Measurements from ENCODE around the gene ARL10.

The ARL10 gene

DNA sequence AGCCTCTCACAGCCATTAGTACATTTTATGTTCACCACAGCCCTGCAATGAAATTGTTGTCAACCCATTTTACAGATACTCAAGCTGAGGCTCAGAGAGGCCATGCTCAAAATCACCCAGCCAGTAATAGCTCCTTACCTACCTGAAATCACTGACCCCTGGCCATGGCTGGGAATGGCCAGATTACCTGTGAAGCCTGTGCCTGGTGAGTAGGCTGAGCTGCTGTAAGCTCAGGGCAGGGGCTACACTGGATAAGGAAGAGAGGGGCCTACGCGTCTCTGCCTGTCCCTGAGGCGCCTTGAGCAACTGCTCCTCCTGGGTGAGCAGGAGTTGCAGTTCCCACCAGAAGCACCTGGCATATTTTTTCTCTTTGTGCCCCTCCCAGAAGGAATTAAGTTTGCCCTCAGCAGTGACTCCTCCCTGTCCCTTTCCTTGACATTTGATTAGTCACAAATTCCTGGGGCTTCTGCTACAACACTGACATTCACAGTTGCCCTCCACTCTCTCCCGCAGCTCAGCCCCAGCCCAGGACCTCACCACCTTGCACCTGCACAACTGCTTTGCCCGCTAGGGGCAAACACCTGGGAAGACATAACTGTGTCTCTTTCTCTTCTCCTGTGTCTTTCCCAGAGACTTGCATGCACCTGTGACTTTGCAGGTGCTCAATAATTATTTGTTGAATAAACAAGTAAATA is 45.3 kb downstream of the ARL10 start:
- DNase-seq (ENCODE audit: low read depth in 2 of 2, low spot score in 1 of 2) = no peak

DNA sequence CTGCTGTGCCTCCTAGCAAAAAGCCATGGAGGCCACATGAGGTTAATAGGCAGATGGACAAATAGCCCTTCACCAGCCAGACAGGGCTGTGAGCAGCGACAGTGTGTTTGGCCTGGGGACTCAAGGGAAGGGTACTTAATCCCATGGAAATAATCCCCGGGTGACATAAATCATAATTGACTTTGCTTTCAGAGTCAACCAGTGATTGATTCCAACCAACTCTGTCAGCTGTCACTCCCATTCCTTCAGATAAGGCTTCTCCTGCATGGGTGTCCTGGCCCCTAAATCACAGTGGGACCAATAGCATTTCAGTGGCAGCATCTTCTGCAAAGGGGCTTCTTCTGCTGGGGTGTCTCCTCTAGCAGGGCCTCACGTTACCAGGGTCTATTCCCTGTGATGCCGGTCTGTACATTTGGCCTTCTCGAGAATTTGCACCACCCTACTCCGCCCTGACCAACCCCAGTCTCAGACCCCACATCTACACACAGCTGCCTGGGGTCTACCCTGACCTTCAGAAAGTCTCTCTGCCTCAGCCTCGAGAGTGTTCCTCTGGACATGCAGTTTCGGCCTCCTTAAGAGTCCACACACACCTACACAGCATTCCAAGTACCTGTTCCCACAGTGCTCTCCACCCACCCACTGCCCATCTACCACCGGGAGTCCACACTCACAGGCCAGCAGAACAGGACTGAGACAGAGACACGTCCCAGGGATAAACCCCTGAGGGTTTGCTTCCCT is 47.4 kb downstream of the ARL10 start:
- no peak for DNase-seq (ENCODE audit: low read depth in 2 of 2, low spot score in 1 of 2)

DNA sequence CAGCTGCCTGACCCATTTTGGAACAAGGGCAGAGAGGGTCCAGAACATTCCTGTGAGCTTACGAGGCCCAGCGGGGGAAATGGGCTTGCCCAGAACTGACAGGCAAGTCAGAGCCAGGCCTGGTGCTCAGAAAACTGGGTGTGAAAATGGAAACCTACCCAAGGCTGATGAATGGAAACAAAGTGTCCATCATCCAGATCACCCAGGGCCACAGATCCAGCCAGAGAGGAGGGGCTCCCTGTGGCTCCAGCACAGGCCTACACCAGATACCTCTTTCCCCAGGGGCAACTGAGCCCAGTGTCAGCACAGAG is 47.9 kb downstream of the ARL10 start:
- no peak for DNase-seq (ENCODE audit: low read depth in 2 of 2, low spot score in 1 of 2)

DNA sequence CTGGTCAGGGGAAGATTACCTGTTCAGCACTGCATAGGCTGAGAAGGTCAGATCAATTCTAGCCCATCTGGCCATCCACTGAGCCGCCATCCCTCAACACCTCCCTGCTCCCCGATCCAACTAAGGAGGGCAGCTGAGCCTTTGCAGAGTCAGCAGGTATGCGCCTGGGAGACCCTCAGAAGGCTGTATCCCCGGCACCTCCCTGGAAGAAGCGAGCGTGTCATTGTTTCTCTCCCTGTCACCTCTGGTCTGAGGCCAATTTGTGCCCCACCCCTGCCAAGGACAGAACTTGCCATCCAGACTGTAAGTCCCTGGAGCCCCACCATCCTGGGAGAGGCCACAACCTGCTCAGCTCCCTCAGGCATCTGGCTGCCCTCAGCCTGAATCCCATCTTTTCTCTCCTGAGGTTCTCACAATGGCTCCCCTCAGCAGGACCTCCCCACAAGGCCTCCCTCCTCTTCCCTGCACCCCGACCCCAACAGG is 48.5 kb downstream of the ARL10 start:
- no peak for DNase-seq (ENCODE audit: low read depth in 2 of 2, low spot score in 1 of 2)

DNA sequence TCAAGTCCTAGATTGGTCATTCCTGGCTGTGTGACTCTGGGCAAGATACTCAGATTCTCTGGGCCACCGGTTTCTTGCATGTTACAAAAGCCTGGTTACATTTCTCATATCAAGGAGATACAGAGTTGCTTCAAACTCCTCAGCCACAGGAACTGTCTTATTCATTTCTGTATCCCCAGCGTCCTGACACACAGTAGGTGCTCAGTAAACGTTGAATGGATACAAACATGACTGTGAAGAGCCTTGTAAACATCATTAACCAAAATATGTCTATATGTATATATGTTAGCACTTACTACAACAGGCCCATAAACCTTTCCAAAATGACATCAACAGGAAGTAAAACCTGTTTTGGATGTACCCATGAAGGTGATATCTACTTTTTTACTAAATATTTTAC is 49.4 kb downstream of the ARL10 start:
- DNase-seq (ENCODE audit: low read depth in 2 of 2, low spot score in 1 of 2) = no peak

DNA sequence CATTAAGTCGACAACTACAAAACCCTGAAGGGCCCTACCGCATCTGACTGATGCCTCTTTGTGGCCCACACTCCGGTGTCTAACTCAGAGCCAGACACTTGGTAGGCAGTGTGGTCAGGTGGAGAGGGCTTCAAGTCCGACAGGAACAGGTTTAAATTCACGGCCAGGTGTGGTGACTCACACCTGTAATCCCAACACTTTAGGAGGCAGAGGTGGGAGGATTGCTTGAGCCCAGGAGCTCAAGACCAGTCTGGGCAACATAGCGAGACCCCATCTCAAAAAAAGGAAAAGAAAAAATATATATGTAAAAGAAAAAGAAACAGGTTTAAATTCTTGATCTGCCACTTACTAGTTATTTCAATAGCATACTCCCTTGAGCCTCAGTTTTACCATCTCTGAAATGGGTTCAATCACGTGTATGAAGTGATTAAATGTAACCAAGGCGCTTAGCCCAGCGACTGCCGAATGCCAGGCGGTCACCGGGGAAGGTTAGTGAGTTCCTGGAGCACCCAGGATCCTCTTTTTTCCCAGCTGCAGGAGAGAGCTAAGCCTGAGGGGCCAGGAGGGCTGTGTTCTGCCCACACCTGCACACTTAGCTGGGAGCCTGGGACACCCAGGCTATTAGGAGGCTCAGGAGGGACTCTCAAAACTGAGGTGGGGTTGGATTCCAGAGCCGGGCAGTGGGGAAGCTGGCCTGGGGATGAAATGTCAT is 50.1 kb downstream of the ARL10 start:
- DNase-seq (ENCODE audit: low read depth in 2 of 2, low spot score in 1 of 2) = no peak

DNA sequence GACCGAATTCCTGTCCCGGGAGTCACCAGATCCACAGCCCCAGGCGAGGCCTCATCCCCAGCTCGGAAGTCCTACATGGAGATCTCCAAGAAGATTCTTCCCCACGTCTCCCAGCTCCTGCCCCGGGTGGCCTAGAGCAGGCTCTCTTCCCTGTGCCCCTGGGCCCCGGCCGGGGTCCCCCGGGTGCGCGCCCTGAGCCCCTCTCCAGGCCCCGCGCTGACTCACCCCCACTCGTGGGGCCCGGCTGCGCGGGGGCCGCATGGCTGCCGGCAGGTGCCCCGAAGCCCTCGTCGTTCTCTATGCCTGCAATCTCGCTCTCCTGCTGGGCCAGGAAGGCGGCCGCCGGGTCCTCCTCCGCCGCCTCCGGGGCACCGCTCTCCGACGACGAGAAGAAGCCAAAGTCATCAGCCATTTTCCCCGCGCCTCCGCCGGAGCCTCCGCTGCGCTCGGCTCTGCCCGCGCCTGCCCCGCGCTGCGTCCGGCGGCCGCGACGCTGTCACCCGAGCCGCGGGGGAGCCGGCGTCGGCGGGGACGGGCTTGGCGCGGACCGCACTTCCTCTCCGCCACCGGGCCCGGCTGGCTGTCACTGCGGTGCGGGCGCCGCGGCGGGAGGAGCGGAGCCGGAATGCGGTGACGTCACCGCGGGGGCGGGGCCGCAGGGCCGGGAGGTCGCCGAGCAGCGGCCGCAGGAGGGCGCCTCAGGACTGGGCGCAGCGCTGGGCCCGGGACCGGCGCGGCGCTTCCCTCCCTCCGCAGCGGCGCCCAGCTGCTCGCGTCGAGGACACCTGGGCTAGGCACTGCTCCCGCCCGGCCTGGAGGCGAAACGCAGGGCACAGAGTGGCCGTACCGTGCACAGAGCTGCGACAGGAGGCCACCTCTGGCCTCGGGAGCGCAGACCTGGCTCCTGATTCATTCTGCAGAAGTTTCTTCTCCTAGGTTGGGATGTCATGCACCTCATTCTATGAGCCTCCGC is 51.0 kb downstream of the ARL10 start, which contains the start of gene CLTB:
CLTB (minus strand) TSS at position 588 of the 973 bp plus-strand sequence; CDS start at position 412, 176 bp downstream.
- peak; percentile 70 to 77 for DNase-seq (ENCODE audit: low read depth in 2 of 2, low spot score in 1 of 2)

DNA sequence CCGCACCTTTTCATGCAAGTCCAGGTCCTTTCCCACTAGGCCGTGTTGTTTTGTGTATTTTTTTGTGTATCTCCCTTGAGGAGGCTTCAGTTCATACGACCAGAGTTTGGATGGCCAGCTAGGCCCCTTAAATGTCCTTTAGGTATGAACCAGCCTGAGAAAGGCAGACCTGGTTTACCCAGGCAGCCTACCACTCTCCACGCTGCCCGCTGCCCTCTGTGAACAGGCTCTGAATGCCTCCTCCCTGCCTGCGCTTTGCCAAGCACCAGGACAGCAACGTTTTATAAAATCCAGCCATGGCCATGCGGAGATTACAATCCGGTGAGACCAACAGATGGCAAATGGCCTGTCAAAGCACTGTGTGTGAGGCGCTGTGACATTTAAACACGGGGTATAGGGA is 51.7 kb downstream of the ARL10 start:
- DNase-seq (ENCODE audit: low read depth in 2 of 2, low spot score in 1 of 2) = no peak

DNA sequence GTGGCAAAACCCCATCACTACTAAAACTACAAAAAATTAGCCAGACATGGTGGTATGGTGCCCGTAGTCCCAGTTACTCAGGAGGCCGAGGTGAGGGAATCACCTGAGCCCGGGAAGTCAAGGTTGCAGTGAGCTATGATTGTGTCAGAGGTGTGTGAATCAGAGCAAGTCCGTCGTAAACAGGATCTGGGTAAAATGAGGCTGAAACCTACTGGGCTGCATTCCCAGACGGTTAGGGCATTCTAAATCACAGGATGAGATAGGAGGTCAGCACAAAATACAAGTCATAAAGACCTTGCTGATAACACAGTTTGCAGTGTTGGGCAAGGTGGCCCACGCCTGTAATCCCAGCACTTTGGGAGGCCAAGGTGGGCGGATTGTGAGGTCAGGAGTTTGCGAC is 53.0 kb downstream of the ARL10 start:
- DNase-seq (ENCODE audit: low read depth in 2 of 2, low spot score in 1 of 2) = no peak

DNA sequence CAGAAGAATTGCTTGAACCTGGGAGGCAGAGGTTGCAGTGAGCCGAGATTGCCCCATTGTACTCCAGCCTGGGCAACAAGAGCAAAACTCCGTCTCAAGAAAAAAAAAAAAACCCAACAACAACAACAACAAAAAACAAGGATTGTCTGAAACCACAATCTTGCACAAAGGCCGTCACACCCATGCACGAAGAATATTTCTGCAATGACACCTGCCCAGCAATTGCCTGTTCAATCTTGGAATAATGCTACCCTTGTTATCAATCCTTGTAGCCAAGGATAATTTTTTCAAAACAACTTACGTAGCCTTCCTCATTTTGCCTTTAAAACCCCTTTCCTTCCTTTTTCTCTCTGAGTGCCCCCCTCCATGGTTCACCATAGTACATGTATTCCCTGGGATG is 54.8 kb downstream of the ARL10 start:
- no peak for DNase-seq (ENCODE audit: low read depth in 2 of 2, low spot score in 1 of 2)

DNA sequence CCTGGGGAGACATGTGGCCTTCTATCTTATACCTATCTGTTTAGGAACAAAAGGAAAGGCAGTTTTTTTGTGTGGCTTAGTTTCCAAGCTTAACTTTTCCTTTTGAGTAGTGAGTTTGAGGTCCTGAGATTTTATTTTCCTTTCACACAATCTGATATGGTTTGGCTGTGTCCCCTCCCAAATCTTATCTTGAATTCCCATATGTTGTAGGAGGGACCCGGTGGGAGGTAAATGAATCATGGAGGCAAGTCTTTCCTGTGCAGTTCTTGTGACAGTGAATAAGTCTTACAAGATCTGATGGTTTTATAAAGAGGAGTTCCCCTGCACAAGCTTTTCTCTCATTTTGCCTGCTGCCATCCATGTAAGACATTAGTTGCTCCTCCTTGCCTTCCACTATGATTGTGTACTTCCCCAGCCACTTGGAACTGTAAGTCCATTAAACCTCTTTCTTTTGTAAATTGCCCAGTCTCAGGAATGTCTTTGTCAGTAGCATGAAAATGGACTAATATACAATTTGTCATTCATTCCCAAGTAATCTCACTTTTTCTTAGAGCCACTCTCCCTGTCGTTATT is 55.8 kb downstream of the ARL10 start:
- DNase-seq (ENCODE audit: low read depth in 2 of 2, low spot score in 1 of 2) = no peak

DNA sequence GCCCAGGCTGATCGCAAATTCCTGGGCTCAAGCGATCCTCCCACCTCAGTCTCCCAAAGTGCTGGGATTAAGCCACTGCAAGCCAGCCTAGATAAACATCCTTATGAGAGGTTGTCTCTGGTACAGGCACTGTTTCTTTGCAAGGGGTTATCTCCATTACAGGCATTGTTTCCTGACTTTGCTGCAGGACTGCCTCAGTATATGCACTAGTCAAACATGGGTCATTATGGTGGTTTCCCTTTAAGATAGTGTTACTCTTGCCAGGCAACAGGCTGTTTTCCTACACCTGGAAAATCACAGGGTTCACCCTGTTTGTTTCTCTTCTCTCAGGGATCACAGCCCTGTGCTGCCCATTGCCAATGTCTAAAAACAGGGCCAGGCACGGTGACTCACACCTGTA is 58.9 kb downstream of the ARL10 start:
- DNase-seq (ENCODE audit: low read depth in 2 of 2, low spot score in 1 of 2) = no peak

DNA sequence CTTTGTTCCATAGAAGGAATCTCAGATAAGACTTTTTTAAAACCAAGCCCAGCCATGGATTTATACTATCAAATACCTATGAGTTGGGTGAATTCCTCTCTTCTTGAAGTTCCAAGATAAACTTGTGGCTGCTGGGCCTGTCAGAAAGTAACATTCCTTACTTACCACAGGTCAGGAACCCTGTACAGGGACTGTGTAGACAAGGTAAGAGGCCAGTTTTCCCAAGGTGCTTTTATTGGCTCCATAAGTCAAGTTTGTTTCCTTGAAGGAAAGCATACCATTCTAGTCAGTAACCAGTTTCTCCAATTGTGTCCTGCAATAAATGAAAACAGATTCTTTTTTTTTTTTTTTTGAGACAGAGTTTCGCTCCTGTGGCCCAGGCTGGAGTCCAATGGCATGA is 59.9 kb downstream of the ARL10 start:
- no peak for DNase-seq (ENCODE audit: low read depth in 2 of 2, low spot score in 1 of 2)

DNA sequence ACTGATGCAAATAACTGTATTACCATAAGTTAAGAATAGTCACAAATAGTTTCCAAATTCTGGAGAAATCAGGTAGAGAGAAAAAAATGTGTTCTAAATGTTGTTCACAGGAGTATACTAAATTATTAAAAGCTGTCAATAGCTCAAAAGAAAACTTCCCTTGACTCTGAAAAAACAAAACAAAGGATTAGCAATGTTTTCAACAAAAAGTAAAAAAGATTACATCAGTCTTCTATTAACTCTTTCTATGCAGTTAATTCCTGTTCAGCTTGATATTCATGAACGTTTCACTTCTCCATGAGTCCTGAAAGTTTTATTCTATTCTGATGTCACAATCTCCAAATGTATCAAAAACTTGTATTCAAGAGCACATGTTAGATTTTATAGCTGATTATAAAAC is 60.5 kb downstream of the ARL10 start:
- DNase-seq (ENCODE audit: low read depth in 2 of 2, low spot score in 1 of 2) = no peak

DNA sequence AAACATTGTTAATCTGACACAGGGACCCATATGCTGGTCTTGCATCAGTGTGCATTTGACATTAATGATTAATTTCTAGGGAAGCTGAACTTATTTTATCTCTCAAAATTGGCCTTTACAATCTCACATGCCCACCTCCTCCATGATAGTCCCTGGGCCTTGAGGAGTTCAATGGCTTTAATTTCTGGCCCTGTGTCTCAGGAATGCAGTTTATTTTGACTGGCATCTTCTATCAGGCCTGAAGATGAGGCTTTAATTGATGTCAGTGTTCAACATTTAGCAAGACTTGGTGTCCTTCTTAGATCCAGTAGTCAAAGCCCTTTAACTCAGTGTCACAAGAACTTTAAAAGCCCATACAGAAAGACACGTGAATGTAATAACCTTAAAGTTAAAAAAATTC is 61.6 kb downstream of the ARL10 start:
- DNase-seq (ENCODE audit: low read depth in 2 of 2, low spot score in 1 of 2) = no peak

DNA sequence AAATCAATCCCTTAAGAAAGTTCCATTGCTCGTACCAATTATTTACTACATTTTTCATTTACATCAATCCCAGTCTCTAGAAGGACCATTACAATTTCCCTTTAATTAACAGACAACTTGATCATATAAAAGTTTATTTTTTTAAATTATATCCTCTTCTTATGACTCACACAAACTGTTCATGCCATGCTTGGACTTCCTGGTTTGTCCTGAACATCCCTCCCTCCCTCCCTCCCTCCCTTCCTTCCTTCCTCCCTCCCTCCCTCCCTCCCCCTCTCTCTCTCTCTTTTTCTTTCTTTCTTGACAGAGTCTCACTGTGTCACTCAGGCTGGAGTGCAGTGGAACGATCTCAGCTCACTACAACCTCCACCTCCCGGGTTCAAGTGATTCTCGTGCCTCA is 62.7 kb downstream of the ARL10 start:
- no peak for DNase-seq (ENCODE audit: low read depth in 2 of 2, low spot score in 1 of 2)

DNA sequence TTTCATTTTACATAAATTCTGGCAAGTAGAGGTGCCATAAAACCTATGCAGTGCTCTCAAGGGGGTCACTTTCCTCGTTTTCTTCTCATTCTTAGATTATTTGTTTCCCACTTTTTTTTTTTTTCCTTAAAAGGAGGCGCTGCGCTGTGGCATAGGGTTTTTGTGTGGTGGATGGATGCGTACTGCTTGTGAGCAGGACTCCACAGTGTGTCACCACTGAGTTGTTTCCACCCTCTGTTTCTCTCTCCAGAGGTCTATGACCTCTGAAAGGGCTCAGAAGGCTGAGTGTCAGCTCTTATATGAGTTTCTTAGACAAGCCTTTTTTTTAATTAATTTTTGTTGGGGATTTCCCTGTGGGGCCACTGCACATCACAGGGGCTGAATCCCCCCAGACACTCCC is 64.7 kb downstream of the ARL10 start:
- no peak for DNase-seq (ENCODE audit: low read depth in 2 of 2, low spot score in 1 of 2)

All from stimulated activated CD8-positive, alpha-beta memory T cell treated with anti-CD3 and anti-CD28 coated beads, Interleukin-4, amount 100 ng/mL, for 4 hours (primary cell).